ENCODE measurements around the gene VKORC1L1. TPM values are rescaled to one million over a fixed set of nuclear protein-coding genes. Genes with fewer than 3 reads are reported as not detected.

Gene VKORC1L1
- total and polyA plus RNA-seq, 9 of the 15 experiments (the other 6 are each of a cell fraction or from before 2014, with no cell fraction given), result 6.8 to 36.5 (median 19.3) TPM

- TF ChIP-seq U2AF1 (optimal IDR thresholded peaks at IDR 0.05; ENCODE audit: low read depth, low read length), result no peak
- TF ChIP-seq SMC3 (conservative IDR thresholded peaks at IDR 0.05; ENCODE audit: insufficient read depth, low read depth, low read length), result no peak
- no peak for TF ChIP-seq ZNF407 (IDR thresholded peaks at IDR 0.05; ENCODE audit: low read depth)
- no peak for TF ChIP-seq TEAD4 (IDR thresholded peaks at IDR 0.05; ENCODE audit: low read length)
- TF ChIP-seq TEAD4 (CRISPR knock-in tag; IDR thresholded peaks at IDR 0.05; ENCODE audit: borderline replicate concordance), result no peak
- TF ChIP-seq ZNF785 (CRISPR knock-in tag; IDR thresholded peaks at IDR 0.05), result no peak
- TF ChIP-seq ZNF766 (CRISPR knock-in tag; conservative IDR thresholded peaks at IDR 0.05), result no peak
- TF ChIP-seq ZKSCAN1 (IDR thresholded peaks at IDR 0.05; ENCODE audit: low read depth, low read length), result no peak
Observed at GRCh38 chr7:65953001-65953720, 80.3 kb downstream of the VKORC1L1 start (continued).
